GM18861 (cell line): Measurements from ENCODE around the gene HBG2.
"Not testable (repeated sequence)": the region's sequence is repeated elsewhere in the genome, so short reads cannot be mapped to it uniquely, and the experiment has no call there.

Experiments used
- ATAC-seq: cut with Tn5 transposase; IDR thresholded peaks from one replicate; pipeline ENCODE4 v1.9.1; 2021; ENCODE audit not compliant: unreplicated experiment

The HBG2 gene

DNA sequence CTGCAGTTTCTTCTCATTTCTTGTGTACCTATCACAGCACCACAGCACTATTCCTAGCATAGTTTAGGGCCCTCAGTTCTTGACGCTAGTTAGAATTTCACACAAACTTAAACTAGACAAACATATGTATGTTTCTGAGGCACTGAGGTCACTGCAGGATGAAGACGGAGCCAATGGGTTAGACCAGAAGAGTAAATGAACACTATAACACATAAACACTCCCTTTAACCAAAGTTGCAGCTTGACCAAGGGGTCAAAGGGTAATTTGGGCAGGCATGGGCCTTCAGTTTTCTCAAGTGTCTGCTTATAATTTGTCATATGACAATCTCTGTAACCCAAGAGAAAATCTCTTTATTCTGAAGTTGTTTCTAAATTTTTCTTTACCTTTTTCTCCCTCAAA lies 28.0 kb upstream of the HBG2 start:
- ATAC-seq = no peak

DNA sequence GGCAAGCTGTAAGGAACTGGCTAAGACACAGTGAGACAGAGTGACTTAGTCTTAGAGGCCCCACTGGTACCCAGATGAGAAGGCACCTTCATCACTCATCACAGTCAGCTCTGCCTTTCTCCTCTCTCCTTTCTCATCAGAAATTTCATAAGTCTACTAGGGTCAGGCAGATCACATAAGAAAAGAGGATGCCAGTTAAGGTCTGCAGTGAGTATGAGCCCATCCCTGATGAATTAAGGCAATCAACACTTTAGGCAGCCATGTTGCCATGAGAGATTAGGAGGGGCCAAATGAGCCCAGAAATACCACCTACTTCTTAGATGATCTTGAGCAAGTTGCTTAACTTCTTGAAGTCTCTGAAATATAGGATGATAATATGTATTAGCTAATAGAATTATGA lies 27.0 kb upstream of the HBG2 start:
- no peak for ATAC-seq

DNA sequence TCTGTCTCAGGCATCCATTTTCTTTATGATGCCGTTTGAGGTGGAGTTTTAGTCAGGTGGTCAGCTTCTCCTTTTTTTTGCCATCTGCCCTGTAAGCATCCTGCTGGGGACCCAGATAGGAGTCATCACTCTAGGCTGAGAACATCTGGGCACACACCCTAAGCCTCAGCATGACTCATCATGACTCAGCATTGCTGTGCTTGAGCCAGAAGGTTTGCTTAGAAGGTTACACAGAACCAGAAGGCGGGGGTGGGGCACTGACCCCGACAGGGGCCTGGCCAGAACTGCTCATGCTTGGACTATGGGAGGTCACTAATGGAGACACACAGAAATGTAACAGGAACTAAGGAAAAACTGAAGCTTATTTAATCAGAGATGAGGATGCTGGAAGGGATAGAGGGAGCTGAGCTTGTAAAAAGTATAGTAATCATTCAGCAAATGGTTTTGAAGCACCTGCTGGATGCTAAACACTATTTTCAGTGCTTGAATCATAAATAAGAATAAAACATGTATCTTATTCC lies 26.1 kb upstream of the HBG2 start:
- peak; percentile 97 for ATAC-seq

DNA sequence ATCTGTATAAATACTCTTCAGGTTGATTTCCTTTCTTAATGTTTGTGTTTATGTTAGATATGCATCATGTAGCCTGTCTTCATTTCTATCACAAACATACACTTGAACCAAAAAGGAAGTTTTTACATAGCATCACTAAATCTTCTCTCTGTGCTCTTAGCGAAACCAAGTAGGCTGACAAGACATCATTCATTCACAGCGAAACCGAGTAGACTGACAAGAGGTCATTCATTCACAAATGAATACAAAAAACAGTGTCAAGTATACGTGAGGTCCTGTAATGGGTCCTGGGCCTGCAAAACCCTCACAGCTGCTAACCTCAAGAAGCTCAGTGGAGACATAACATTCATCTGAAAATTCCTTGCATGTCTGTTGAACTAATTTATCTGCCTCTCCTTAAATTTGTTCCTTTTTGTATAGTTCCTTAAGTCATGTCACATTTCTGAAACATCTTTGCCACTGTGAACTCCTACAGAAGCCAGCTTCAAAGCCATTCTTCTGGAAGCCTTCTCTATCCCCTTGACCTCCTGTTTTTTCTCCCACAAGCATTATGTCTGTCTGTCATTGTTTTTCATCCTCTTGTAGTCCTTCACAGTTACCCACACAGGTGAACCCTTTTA lies 25.0 kb upstream of the HBG2 start:
- ATAC-seq = no peak

DNA sequence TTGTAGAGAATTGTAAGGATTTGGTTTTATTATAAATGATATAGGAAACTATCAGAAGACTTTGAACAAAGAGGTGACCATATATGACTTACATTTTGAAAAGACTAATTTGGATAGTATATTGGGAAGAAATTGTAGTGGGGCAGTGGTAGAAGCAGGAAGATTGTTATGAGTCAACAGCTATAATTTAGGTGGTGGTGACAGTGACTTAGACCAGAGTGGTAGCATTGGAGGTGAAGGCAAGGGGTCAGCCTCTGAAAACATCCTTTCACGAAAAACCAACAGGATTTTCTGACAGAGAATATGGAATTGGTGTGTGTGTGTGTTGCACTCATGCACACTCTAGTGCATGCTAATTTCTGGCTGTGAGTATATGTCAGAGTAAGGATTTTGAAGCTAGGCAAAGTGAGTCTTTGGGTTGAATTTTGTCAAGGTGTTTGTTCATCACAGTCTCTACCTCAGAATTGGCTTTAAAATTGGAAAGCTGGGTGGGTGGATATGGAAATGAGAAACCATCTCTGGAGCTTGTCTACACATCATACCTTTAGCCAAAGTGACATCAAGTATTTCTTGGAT lies 23.3 kb upstream of the HBG2 start:
- ATAC-seq = peak; percentile 48

DNA sequence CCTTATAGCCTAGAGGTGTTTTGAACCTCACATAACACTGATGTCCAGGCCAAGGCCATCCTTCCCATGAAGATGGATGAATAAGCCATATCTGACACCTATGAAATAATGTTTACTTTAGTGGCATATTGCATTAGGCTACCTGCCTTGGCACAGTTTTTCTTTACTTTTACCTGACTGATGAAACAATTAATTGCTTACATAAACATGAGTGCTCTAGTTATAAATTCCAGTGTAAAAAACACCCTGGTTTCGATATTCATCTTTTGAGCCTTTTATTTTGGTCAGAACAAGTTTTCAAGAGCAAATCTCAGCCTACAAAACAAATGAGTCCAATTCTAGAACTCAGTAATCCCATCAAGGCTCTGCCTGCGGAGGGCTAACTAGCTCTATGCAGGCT lies 22.1 kb upstream of the HBG2 start:
- no peak for ATAC-seq

DNA sequence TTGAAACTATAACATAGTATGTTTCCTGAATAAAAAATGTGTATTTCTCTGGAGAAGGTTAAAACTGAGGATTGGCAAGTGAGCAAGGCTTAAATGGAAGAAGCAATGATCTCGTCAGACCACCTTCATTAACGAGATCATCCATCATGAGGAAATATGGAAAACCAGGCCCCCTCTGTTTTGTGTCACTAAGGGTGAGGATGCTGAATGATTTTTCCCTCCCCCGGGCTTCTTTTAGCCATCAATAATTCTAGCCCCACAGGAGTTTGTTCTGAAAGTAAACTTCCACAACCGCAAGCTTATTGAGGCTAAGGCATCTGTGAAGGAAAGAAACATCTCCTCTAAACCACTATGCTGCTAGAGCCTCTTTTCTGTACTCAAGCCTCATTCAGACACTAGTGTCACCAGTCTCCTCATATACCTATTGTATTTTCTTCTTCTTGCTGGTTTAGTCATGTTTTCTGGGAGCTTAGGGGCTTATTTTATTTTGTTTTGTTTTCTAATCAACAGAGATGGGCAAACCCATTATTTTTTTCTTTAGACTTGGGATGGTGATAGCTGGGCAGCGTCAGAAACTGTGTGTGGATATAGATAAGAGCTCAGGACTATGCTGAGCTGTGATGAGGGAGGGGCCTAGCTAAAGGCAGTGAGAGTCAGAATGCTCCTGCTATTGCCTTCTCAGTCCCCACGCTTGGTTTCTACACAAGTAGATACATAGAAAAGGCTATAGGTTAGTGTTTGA lies 21.0 kb upstream of the HBG2 start:
- ATAC-seq = no peak

DNA sequence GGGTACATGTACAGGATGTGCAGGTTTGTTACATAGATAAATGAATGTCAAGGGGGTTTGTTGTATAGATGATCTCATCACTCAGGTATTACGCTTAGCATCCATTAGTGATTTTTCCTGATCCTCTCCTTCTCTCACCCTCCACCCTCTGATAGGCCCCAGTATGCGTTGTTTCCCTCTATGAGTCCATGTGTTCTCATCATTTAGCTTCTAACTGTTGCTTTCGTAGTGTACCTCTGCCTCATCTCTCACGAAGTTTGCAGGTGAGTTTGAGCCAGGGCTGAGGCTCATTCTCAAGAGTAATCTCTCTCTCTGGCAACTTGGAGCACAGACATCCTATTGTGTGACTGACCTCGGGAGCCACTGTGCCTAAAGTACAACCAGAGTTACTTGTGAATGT lies 19.8 kb upstream of the HBG2 start:
- no peak for ATAC-seq

DNA sequence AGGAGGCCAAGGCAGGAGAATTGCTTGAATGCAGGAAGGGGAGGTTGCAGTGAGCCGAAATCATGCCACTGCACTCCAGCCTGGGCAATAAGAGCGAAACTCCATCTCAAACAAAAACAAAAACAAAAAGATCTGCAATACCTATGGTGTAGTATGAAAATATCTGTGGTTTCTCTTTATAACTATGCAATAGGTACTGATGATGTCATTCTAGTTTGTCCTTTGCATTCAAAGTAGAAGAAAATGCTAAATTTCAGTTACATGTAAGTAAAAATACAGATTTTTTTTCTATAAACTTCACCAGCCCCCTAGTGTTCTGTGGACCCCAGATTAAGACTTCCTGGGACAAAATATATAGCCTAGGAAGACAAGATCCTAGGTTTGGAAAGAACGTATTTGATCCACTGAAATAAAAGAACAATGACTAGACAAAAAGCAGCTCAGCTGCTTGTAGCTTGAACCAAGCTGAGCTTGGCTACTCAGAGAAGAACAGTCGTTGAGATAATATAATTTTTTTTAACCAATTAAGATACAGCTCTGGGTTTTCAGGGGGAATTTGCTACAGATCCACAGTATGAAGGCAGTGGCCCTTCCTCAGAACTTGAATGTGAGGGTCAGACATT lies 17.9 kb upstream of the HBG2 start:
- no peak for ATAC-seq

DNA sequence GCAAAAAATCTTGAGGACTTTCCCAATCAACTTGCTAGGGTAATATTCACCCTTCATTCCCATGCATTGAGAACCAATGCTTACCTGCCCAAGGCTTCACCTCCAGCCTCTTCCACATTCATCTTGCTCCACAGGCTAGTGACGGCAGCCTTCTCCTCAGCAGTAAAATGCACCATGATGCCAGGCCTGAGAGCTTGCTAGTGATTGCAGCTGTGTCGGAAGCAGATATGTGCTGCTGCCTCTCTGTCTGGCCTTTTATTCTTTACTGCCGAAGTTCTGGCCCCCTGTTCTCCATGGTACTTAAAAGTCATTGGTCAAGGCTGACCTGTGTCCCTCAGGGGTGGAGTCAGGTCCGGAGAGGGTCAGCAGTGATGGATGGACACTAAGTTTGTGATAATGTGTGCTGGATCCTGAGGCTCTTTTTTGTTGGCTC lies 15.2 kb upstream of the HBG2 start, which contains the start of gene HBE1:
Gene HBE1, minus strand, starts transcription at position 231 of the 433 bp plus-strand sequence. Its CDS starts 55 bp downstream, at position 176.
- ATAC-seq = no peak

DNA sequence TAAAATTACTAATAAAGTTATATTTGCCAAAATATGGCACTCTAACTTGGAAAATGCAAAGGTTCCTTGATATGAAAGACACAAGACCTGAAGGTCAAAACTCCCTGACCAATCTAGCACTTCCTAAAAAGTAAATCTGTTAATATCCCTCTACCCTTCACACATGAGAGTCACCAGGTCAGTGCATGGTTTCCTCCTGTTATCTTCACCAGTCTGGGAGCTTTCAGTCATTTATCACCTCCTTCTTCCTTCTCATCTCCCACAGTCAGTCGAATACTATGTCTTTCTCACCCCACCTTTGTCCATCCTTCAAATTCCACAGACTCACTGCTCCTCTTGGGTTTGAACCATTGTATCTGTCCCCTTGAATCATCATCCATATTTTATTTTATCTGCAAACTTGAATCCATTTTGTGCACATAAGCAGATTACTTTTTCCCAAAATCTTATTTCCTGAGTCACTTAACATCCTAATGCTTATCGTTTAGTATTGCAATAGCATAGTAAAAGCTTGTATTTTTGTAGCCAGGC lies 12.5 kb upstream of the HBG2 start:
- ATAC-seq = no peak

DNA sequence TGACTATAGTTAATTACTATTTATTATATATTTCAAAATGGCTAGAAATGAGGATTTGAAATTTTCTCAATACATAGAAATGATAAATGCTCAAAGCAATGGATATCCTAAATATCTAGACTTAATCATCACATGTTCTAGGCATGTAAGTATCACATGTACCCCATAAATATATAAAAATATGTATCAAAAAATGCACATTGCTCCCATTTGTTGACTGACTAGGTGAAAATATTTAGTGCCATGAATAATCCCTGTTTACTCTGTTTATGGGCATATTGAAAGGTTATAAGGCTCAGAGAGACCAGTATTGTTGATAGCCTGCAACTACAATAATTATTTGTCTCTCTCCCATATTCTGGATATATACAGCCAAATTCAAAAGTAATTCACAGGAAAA lies 12.0 kb upstream of the HBG2 start:
- no peak for ATAC-seq

DNA sequence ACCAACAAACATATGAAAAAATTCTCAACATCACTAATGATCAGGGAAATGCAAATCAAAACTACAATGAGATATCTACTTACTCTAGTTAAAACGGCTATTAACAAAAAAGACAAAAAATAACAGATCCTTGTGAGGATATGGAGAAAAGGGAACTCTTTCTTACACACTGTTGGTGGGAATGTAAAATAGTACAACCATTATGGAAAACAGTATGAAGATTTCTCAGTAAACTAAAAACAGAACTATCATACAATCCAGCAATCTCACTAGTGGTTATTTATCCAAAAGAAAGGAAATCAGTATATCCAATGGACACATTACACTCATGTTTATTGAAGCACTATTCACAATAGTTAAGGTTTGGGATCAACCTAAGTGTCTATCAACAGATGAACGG lies 11.3 kb upstream of the HBG2 start:
- ATAC-seq = no peak

DNA sequence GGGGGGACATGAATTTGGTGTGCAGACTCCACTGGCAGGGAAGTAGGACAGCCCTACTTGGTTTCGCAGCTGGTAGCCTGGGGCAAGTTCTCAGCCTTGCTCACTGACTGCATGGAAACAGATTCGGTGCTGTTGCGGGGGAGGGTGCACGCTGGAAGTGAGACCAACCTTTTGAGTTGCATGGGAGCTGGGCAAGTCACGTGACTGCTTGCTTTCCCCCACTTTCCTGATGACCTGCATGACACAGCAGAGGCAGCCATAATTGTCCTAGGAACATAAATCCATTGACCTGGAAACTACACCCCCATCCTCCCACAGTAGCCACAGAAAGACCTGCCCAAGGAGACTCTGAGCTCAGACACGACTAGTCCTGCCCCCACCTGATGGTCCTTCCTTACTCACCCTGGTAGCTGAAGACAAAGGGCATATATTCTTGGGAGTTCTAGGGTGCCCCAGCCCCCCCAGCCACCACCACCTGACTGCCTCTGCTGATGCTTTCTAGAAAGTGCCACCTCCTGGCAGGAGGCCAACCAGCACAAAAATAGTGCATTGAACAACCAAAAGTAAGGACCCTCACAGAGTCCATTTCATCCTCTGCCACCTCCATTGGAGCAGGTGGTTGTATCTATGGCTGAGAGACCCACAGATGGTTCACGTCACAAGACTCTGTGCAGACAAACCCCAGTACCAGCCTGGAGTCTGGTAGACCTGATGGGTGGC lies 4.1 kb upstream of the HBG2 start:
- ATAC-seq = no peak

DNA sequence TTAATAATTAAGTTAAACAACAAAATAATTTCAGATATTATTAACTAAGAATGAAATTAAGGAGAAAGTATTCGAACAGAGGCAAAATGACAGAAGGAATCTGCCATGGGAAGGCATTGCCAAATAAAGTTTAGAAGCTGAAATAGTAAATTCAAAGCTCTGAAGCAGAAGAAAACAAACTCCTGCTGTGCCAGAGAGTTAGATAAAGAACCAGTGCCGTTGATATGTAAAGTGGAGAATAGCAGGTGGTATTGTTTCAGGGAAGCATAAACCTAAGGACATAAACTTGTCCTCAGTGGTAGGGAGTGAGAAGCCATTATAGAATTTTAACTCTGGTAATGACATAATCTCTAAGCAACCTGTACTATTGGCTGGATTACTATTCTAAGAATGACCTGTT lies 2.7 kb upstream of the HBG2 start:
- no peak for ATAC-seq

DNA sequence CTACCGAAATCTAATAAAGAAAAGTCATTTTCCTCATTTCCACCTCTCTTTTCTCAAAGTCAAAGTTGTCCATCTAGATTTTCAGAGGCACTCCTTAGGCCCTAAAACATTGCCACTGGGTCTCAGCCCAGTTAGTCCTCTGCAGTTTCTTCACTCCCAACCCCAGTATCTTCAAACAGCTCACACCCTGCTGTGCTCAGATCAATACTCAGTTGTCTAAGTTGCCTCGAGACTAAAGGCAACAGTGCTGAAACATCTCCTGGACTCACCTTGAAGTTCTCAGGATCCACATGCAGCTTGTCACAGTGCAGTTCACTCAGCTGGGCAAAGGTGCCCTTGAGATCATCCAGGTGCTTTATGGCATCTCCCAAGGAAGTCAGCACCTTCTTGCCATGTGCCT lies 558 bp downstream of the HBG2 start:
- ATAC-seq = not testable (repeated sequence)

DNA sequence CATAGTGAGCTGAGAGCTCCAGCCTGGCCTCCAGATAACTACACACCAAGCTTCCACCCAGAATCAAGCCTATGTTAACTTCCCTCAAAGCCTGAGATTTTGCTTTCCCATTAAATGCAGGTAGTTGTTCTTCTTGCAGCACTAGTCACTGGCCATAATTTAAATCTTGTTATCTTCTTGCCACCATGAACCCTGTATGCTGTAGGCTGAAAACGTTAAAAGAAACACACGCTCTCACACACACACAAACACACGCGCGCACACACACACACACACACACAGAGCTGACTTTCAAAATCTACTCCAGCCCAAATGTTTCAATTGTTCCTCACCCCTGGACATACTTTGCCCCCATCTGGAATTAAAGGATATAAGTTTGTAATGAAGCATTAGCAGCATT lies 1.1 kb downstream of the HBG2 start:
- ATAC-seq = not testable (repeated sequence)

DNA sequence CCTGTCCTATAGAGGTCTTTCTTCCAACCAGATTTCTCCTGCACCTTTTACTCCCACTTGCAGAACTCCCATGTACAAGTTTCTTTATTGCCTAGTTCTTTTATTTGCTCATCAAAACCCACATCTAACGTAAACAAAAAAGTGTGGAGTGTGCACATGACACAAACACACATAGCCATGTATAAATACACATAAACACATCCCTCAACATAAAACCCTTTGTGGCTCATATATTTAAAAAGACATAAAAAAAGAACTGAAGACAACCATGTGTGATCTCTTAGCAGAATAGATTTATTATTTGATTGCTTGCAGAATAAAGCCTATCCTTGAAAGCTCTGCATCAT lies 1.7 kb downstream of the HBG2 start:
- no peak for ATAC-seq

DNA sequence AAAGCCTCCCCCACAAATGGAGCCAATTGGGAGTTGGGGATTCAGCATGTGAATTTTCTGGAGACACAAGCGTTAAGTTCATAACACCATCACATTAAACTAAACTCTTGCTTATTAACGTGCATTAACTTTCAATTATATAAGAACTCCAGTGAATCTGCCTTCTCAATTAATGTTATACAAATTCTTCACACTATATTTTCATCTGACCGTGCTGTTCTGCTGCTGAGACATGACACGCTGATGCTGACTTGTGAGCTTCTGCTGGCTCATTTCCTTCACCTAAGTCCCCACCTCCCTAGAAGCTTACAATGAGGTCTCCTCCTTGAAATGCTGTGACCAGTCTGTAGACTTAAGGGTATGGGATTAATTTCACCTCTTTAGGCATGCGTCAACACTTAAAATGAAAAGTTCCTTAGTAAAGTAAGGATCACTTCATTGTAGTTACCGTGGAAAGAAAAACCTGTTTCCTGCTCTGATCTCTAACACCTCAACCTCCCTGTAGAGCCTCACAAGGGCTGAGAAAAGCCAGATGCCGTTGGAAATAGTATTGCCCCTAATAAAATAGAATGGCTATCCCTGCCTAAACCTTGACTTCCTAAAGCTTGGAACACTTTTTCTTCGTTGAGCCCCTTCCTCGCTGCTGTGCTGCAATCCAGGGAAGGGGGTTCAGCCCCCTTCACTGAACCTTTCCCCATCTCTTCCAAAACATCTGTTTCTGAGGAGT lies 2.2 kb downstream of the HBG2 start:
- ATAC-seq = no peak

DNA sequence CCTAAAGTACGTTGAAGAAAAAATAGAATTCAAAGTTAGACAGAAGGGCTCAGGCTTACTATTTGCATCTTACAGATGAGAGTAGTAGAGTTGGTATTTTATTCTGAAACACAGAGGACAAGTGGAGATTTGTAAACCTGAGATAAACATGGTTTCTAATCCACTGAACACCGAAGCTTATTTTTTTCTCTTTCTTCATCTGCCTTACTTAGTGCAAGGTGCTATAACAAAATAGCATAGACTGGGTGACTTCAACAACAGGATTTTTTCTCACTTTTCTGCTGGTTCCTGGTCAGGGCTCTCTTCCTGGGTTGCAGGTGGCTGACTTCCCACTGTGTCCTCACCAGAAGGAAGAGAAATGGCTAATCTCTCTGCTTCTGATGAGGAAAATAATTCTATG lies 2.8 kb downstream of the HBG2 start:
- ATAC-seq = no peak
